Measurements from ENCODE around the gene HLA-DRB5.

GRCh38 chr6:32472781-32473375, 57.2 kb downstream of the HLA-DRB5 start:
- TF ChIP-seq CTCF (IDR thresholded peaks at IDR 0.05) (no peak), EZH2 (IDR thresholded peaks at IDR 0.05; ENCODE audit: borderline replicate concordance, insufficient read depth, low read depth, low read length, poor library complexity, severe bottlenecking) (no peak)

Measured in B cell (primary cell).